Tongue (tissue), 2 donors: ENCODE results near the gene GRIN2A. TPM values are rescaled to one million over a fixed set of nuclear protein-coding genes. Genes with fewer than 3 reads are reported as not detected.

ENCODE experiments used
- DNase-seq: peaks from one replicate; pipeline ENCODE4 v3.0.0-alpha.2; 2015
- total RNA-seq: library from RNA; depleted of rRNA; stranded (reverse); fragments of >200 nt; gene quantifications from one replicate; pipeline ENCODE4 v1.2.3, GENCODE V29; 2014

Gene GRIN2A
- total RNA-seq, 1 donor from 2014 or later, result 0.82 TPM

DNA sequence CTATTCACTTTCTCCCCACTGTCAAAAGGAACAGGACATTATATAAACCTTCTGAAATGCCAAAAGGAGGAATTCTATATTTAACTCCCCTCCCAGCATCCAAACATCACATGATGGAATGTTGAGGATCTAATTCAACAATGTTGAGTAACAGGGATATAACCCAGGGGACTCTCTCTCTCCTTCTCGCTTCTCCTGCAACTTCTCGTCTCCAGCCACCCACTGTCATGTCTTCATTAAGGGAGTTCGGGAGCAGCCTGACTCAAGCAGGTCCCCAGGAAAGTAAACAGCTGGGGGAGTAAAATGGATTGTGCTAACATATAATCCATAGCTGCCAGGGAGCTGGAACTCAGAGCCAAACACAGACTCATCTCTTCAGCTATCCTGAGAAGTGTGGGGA is 51.7 kb downstream of the GRIN2A start:
- peak; percentile 36 for DNase-seq

DNA sequence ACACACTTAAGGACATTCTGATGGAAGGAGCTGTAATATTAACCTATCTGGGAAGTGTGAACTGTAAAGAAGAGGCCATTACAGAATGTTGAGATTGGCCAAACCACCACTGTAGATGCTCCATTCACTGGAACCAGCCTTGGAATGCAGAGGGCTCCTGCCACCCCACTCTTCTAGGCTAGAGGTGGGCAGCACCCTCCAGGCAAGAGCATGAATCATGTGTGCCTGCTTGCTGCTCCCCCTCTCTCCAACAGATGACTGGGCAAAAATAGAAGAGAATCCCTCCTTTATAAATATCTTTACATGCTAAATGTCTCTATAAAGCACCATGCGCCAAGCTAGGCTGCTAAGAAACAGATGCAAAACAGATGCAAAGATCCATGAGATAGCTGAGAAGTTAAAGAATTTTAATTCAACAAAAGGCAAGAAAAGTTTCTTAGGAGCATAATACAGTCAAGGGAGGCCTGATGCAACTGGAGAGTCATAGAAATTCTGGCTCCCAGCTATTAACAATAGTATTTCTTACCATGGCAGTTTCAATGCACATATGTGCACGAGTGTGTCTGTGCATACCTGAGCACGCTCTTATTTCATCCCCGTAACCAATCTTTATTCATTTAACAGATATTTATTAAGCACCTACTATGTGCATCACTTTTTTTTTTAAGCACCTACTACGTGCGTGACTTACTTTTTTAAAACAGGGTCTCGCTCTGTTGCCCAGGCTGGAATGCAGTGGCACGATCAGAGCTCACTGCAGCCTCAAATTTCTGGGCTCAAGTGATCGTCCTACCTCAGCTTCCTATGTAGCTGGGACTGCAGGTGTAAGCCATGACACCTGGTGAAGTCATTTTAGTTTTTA is 53.6 kb downstream of the GRIN2A start:
- DNase-seq, result peak; percentile 41

GRCh38 chr16:10126686-10127085 is 55.5 kb downstream of the GRIN2A start:
- DNase-seq, result peak; percentile 24

- DNase-seq, result peak; percentile 35
Measured at GRCh38 chr16:10123141-10123540, 59.1 kb downstream of the GRIN2A start.

DNA sequence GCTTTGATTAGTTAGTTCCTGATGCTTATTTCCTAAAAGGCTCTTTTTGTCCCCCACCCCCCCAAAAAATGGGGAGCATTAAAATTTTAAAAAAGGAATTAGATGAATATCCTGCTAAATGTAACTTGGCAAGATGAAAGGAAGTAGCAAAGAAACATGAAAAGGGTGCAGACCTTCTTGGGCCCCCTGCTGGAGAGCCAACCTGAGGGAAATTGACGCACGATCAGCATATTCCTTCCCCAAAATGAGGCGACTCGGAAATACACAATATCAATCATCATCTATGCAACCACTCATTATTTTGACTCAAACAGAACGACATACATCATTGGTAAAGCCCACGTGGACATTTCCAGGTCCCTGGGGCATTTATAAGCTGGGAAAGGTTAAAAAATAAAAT is 59.7 kb downstream of the GRIN2A start:
- peak; percentile 26 for DNase-seq

DNA sequence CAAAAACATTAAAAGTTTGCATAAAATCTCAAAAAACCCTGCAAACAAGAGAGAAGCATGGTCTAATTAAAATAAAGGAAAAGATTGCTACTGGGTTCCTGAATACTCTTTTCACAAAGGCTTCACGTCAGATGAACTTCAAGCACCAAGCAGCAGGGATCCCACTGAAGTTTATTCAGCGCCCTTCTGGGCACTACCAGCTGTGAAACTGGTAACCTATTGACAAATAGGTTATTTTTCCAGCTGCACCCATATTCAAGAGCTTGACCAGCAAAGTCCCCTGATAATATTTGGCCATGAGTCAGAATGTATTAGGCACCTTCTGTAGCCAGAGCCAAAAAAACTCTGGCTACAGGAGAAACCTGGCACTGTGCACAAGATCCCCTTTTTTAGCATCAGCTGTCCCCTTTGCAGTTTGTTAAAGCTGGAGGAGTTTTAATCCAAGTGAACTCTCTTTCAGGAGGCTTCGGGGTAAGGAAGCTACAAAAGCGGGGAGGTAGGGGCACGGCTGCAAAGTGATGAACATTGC is 60.3 kb downstream of the GRIN2A start:
- no peak for DNase-seq

- DNase-seq, result peak; percentile 24
Measured at GRCh38 chr16:10121491-10121890, 60.7 kb downstream of the GRIN2A start.

GRCh38 chr16:10120953-10121352 is 61.3 kb downstream of the GRIN2A start:
- no peak for DNase-seq

GRCh38 chr16:10114409-10114808 is 67.8 kb downstream of the GRIN2A start:
- DNase-seq, result no peak

GRCh38 chr16:10113248-10113647 is 69.0 kb downstream of the GRIN2A start:
- DNase-seq, result no peak

- DNase-seq, result no peak
Measured at GRCh38 chr16:10112021-10112420, 70.2 kb downstream of the GRIN2A start.

- no peak for DNase-seq
Measured at GRCh38 chr16:10111156-10111761, 71.0 kb downstream of the GRIN2A start.

GRCh38 chr16:10110552-10110951 is 71.7 kb downstream of the GRIN2A start:
- no peak for DNase-seq

DNA sequence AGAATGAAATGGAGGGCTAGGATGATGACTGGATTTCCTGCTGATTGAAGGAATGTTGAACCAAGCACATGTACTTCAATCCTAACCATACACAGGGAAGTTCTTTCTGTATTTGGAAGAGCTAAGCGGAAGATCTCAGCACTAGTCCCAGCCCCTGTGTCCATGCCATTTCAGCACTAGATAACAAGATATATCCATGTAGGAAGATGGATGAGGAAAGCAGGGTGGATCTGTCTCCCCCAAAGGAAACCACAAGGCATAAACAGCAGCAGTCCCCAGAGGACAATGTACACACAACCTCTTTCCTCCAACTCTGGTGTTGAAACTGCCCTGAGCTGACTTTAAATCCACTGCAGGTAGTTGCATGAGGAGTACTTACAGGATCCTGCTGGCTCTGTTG is 75.1 kb downstream of the GRIN2A start:
- DNase-seq, result no peak

GRCh38 chr16:10103700-10104099 is 78.5 kb downstream of the GRIN2A start:
- no peak for DNase-seq

- no peak for DNase-seq
Measured at GRCh38 chr16:10103118-10103517, 79.1 kb downstream of the GRIN2A start.

DNA sequence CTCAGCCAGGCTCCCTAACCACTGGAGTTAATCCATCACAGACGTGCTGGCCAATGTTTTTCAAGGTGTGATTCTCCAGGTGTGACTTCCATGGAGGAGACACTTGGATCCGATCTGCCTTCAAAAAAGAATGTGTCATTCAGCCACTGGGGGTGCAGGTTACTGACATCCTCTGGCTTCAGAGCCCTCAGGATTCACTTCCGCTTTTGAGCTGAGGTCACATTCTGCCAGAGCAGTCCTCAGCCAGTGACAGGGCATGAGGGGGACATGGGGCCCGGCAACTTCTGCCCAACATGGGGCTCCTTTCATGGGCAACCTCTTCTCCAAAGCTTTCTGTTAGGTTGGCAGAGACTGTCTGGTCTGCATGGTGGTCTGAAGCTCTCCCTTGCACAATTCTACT is 81.4 kb downstream of the GRIN2A start:
- DNase-seq, result no peak

DNA sequence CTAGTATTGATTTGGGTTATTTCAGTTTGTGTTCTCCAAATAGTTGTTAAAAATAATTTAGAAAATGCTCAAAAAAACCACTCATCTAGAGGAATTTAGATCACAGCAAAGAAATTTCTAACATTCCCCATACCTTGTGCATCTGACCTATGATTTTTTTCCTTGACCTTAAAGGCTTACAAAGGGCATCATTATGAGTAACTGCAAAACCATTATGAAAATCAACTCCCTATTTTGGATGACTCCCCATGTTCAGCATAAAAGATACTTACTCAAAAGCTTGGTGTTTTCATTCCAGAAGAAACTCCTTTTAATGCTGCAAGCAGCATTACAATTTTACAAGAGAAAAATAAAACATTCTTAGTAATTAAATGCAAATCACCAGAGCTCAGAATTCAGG is 83.2 kb downstream of the GRIN2A start:
- DNase-seq, result no peak

- DNase-seq, result no peak
Measured at GRCh38 chr16:10097271-10097670, 85.0 kb downstream of the GRIN2A start.

DNA sequence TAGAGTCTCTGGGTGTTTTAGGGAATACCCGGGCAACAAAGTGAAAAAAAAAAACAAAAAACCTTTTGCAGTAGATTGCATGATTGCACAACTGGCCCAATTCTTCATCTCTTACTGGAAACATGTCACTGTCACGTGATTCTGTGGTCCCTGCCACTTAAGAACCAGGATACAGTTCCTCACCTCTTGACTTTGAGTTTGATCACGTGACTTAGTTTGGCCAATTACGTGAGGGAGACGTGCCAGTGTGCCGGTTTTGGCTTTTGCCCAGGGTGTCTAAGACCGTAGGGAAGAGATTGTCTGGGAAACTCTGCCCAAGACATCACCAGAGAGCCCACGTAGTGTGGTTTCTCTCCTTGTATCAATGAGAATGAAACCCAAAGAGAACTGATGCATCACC is 88.7 kb downstream of the GRIN2A start:
- DNase-seq, result no peak

DNA sequence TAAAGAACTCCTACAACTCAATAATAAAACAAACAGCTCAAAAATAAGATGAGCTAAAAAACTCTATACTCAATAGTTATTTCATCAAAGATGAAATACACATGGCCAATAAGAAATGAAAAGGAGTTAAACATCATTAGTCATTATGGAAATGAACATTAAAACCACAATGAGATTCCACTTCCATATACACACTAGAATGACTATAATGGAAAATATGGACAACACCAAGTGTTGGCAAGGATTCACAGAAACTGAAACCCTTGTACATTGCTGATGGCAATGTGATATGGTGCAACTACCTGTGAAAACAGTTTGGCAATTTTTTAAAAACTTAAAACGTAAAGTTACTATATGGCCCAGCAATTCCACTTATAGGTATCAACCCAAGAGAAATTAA is 91.4 kb downstream of the GRIN2A start:
- no peak for DNase-seq

GRCh38 chr16:10088380-10088793 is 93.8 kb downstream of the GRIN2A start:
- DNase-seq, result peak; percentile 44

DNA sequence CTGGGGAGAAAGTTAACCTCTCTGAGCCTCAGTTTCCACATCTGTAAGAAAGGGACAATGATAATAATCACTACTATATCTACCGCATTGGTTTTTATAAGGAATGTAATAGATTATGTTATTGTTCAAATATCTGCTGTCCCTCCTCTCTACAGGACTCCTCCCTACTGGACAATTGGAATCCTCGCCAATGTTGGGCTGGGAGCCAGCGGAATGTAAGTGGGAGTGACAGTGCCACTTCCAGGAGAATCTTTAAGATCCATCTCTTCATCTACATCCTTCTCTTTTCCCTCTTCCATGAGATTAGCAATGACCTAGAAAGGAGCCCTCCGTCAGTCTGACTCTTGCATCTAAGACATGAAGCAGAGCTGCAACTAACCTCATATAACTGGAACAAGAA is 95.1 kb downstream of the GRIN2A start:
- no peak for DNase-seq

DNA sequence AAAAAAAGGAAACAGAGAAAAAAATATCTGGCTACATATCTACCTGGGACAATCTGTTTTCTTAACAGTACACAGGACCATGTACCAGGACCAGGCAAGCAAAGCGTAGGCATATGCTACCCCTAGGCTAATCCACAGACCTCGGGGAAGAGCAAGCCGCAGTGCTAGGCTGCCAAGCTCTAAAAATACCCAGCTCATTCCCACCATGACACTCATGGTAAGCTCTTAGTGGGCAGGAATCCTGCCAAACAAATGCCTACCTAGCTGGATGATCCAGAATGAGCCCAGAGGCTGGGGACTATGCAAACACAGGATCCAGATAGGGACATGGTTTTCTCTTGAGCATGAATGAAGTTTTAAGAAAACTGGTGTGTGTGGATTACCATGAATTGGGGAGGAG is 95.6 kb downstream of the GRIN2A start:
- no peak for DNase-seq
